ENCODE data around the gene PIGP. TPM values are rescaled to one million over a fixed set of nuclear protein-coding genes. Genes with fewer than 3 reads are reported as not detected.

Gene PIGP
- total and polyA plus RNA-seq, 9 of the 15 experiments (the other 6 are each of a cell fraction or from before 2014, with no cell fraction given), result 18.3 to 122 (median 35.6) TPM

GRCh38 chr21:37087188-37087587 lies 14.3 kb upstream of the PIGP start (continued):
- TF ChIP-seq ZFP91 (CRISPR knock-in tag; IDR thresholded peaks at IDR 0.05) (no peak), EHMT2 (IDR thresholded peaks at IDR 0.05) (peak; percentile 51; the same call in 1 of the 2 replicates), THRB (CRISPR knock-in tag; conservative IDR thresholded peaks at IDR 0.05) (0 out of 2 replicates have a peak, but pooled peaks have one; percentile 37), NFE2 (IDR thresholded peaks at IDR 0.05; ENCODE audit: low read depth) (peak; percentile 96), SMARCA5 (IDR thresholded peaks at IDR 0.05) (0 out of 2 replicates have a peak, but pooled peaks have one; percentile 32), LARP7 (IDR thresholded peaks at IDR 0.05) (0 out of 2 replicates have a peak, but pooled peaks have one; percentile 16), ARHGAP35 (IDR thresholded peaks at IDR 0.05; ENCODE audit: partially characterized antibody) (peak; percentile 28), RAD51 (IDR thresholded peaks at IDR 0.05; ENCODE audit: borderline replicate concordance, low read depth) (peak; percentile 15; the same call in 1 of the 2 replicates), EP300 (IDR thresholded peaks at IDR 0.05; ENCODE audit: low read length) (peak; percentile 37), SMARCA4 (IDR thresholded peaks at IDR 0.05) (peak; percentile 79), NFE2L1 (tag; IDR thresholded peaks at IDR 0.05; ENCODE audit: borderline replicate concordance, low read depth) (peak; percentile 26; the same call in 1 of the 2 replicates), IFI16 (CRISPR knock-in tag; IDR thresholded peaks at IDR 0.05) (no peak), NKRF (IDR thresholded peaks at IDR 0.05; ENCODE audit: borderline replicate concordance) (peak; percentile 41; the same call in 1 of the 2 replicates), ZNF507 (tag; conservative IDR thresholded peaks at IDR 0.05) (no peak), ETV6 (IDR thresholded peaks at IDR 0.05; ENCODE audit: borderline replicate concordance in 1 of 2, low read depth in 2 of 2, low read length in 1 of 2) (no peak), ETV6 (CRISPR knock-in tag; IDR thresholded peaks at IDR 0.05; ENCODE audit: borderline replicate concordance) (no peak), SRSF1 (IDR thresholded peaks at IDR 0.05; ENCODE audit: low read depth, low read length) (no peak), HDAC2 (IDR thresholded peaks at IDR 0.05) (no peak), HLTF (IDR thresholded peaks at IDR 0.05) (peak; percentile 52; the same call in 1 of the 2 replicates), ZNF76 (CRISPR knock-in tag; IDR thresholded peaks at IDR 0.05; ENCODE audit: borderline replicate concordance) (no peak), MIER1 (IDR thresholded peaks at IDR 0.05; ENCODE audit: low read depth) (peak; percentile 61; the same call in 1 of the 2 replicates), BHLHE40 (IDR thresholded peaks at IDR 0.05; ENCODE audit: low read length) (peak; percentile 85), SRF (CRISPR knock-in tag; IDR thresholded peaks at IDR 0.05) (no peak), CTCF (IDR thresholded peaks at IDR 0.05 in 2 of 3, conservative IDR thresholded peaks at IDR 0.05 in 1 of 3; ENCODE audit: insufficient read depth in 2 of 3, low read depth in 1 of 3, low read length in 3 of 3) (peak; percentile 75 to 88 (median 77)), ARNT (IDR thresholded peaks at IDR 0.05) (peak in 1 of 2 experiments; percentile 63; a peak in 1 of 4 replicates)

Data from K562 (cell line).